ENCODE data around the gene WASF2.

DNA sequence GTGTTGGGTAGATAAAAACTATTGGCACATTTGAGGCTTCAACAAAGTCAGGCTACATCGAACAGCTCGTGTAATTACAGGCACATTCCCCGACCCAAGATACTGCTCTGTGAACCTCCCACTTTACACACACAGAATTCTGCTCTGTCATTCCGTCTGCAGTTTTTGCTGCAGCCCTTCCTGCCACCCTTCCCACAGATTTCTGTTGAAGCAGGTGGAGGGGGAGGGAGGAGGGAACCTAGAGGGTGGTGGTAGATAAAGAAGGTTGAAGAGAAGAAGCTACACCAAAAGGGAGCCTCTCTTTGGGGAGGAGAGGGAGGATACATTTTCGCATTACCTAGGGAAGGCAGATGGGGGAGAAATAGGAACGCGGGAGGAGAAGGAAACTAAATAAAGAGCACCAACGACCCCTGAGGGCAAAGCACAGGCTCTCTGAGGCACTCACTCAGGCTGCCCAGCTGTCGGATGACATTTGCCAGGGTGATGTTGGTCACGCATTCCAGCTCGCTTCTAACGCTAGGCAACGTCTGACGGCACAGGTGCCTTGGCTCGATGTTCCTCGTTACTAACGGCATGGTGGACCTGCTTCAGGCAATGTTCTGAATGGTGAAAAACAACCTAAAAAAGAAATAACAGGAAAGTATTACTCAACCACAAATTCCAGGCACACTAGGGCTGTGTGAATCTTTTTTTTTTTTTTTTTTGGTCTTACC lies 61.5 kb downstream of the WASF2 start:
- no peak for TF ChIP-seq CTCF (IDR thresholded peaks at IDR 0.05; ENCODE audit: low read depth, low read length)
- no peak for TF ChIP-seq POLR2A (IDR thresholded peaks at IDR 0.05; ENCODE audit: extremely low read depth, insufficient read length)
- no peak for TF ChIP-seq MYC (IDR thresholded peaks at IDR 0.05; ENCODE audit: low read depth, low read length)
